DOHH2 (cell line): ENCODE measurements around the gene AIG1.

Experiments
- H3F3A ChIP-seq: fragments of 200-600 bp; sonication (generic), shearing (Covaris generic); 2 replicates; pipeline ENCODE4 v1.6.0; 2016; ENCODE audit warnings: antibody characterized with exemption, mild to moderate bottlenecking; ENCODE audit not compliant: control insufficient read depth, insufficient read depth
- H3K27ac ChIP-seq: fragments of 200-600 bp; sonication (generic); 2 replicates; pipeline ENCODE4 v1.5.1; 2014; ENCODE audit warnings: low read depth, mild to moderate bottlenecking, low read length, moderate library complexity
- H3K27me3 ChIP-seq: fragments of 200-600 bp; sonication (generic); 2 replicates; pipeline ENCODE4 v1.6.1; 2014; ENCODE audit warnings: mild to moderate bottlenecking, low read length, mixed read lengths; ENCODE audit not compliant: control insufficient read depth
- H3K36me3 ChIP-seq: fragments of 200-600 bp; sonication (generic); 2 replicates; pipeline ENCODE4 v1.6.1; 2014; ENCODE audit warnings: mild to moderate bottlenecking, low read length, moderate library complexity, mixed read lengths; ENCODE audit not compliant: control insufficient read depth
- H3K4me1 ChIP-seq: fragments of 200-600 bp; sonication (generic); 2 replicates; pipeline ENCODE4 v1.6.1; 2014; ENCODE audit warnings: mild to moderate bottlenecking, low read length, mixed read lengths; ENCODE audit not compliant: control insufficient read depth
- H3K4me2 ChIP-seq: fragments of 200-600 bp; sonication (generic); 2 replicates; pipeline ENCODE4 v1.6.0; 2014; ENCODE audit warnings: mild to moderate bottlenecking, low read length, moderate library complexity
- H3K4me3 ChIP-seq: fragments of 200-600 bp; sonication (generic); 2 replicates; pipeline ENCODE4 v1.5.1; 2014; ENCODE audit warnings: mild to moderate bottlenecking, low read length, mixed read lengths
- H3K79me2 ChIP-seq: fragments of 200-600 bp; sonication (generic); 2 replicates; pipeline ENCODE4 v1.6.1; 2014; ENCODE audit warnings: mild to moderate bottlenecking, low read length, mixed read lengths; ENCODE audit not compliant: control insufficient read depth
- H3K9me2 ChIP-seq: fragments of 200-600 bp; sonication (generic); replicated peaks from 2 replicates; pipeline ENCODE4 v1.6.1; 2014; ENCODE audit warnings: mild to moderate bottlenecking, low read length, mixed read lengths; ENCODE audit not compliant: control insufficient read depth
- H3K9me3 ChIP-seq: fragments of 200-600 bp; sonication (generic); 2 replicates; pipeline ENCODE4 v1.6.1; 2014; ENCODE audit warnings: antibody characterized with exemption, low read length, mixed read lengths; ENCODE audit not compliant: control insufficient read depth, insufficient read depth
- H4K20me1 ChIP-seq: fragments of 200-600 bp; sonication (generic); 2 replicates; pipeline ENCODE4 v1.6.0; 2014; ENCODE audit warnings: low read depth, mild to moderate bottlenecking, antibody characterized with exemption, low read length, moderate library complexity; ENCODE audit not compliant: control insufficient read depth, insufficient read depth
- CTCF ChIP-seq: fragments of 200-600 bp; sonication (generic); IDR thresholded peaks from one replicate; pipeline ENCODE4 v1.5.1; 2014; ENCODE audit warnings: antibody characterized with exemption, mild to moderate bottlenecking, low read depth, low read length; ENCODE audit not compliant: poor library complexity, severe bottlenecking
- EZH2phosphoT487 ChIP-seq: fragments of 200-600 bp; sonication (generic); IDR thresholded peaks from 2 replicates; pipeline ENCODE4 v1.6.1; 2017; ENCODE audit warnings: borderline replicate concordance, mild to moderate bottlenecking, antibody characterized with exemption, low read length, moderate library complexity, mixed read lengths

Gene AIG1

GRCh38 chr6:143370812-143371370, 310.2 kb downstream of the AIG1 start:
- no peaks in the 10 kb centered on the region for H3K9me2 ChIP-seq
- no peak overlapping the region for H3K4me3 ChIP-seq
- no peak overlapping the region for H3K27ac ChIP-seq
- H3K4me2 ChIP-seq = no peak overlapping the region
- H3K9me3 ChIP-seq = no peaks in the 10 kb centered on the region
- peaks cover 5% of the 10 kb centered on the region; the same call in 1 of the 2 replicates for H3K27me3 ChIP-seq
- no peaks in the 10 kb centered on the region for H3F3A ChIP-seq
- TF ChIP-seq CTCF (no peak), EZH2phosphoT487 (no peak)
- H3K4me1 ChIP-seq = no peaks in the 10 kb centered on the region
- H3K79me2 ChIP-seq = no peaks in the 10 kb centered on the region
- H3K36me3 ChIP-seq = no peaks in the 10 kb centered on the region
- no peaks in the 10 kb centered on the region for H4K20me1 ChIP-seq

DNA sequence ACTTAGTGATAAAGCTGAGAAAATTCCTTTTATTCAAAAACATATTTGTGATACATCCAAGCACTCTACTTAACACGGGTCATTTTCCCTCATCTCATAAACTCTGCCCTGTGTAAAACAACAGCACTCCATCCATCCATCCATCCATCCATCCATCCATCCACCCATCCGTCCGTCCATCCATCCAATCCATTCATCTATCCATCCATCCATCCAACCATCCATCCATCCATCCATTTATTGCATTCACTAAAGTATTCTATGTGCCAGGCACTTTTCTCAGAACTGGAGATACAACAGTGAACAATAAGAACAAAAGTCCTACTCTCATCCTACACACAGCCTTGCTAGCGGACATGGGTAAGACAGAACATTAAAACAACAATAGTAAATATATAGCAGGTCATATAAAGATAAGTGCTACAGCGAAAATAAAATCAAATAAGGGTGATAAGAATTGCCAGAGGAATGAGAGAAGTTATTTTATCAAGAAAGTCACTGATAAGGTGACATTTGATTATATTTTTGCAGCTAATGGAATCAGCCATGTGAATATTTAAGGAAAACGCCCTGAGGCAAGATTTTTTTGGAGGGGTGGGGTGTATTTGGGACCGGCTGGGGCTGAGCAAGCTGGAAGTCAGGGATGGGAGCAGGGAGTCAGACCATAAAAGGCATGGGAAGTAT, 311.7 kb downstream of the AIG1 start:
- no peaks in the 10 kb centered on the region for H3K4me1 ChIP-seq
- H3K36me3 ChIP-seq = no peaks in the 10 kb centered on the region
- no peaks in the 10 kb centered on the region for H3K79me2 ChIP-seq
- no peaks in the 10 kb centered on the region for H3F3A ChIP-seq
- H3K9me2 ChIP-seq = no peaks in the 10 kb centered on the region
- H3K27ac ChIP-seq = no peak overlapping the region
- H4K20me1 ChIP-seq = no peaks in the 10 kb centered on the region
- peaks cover 5% of the 10 kb centered on the region; the same call in 1 of the 2 replicates for H3K27me3 ChIP-seq
- no peak overlapping the region for H3K4me3 ChIP-seq
- no peaks in the 10 kb centered on the region for H3K9me3 ChIP-seq
- H3K4me2 ChIP-seq = no peak overlapping the region
- TF ChIP-seq EZH2phosphoT487 (no peak), CTCF (no peak)

DNA sequence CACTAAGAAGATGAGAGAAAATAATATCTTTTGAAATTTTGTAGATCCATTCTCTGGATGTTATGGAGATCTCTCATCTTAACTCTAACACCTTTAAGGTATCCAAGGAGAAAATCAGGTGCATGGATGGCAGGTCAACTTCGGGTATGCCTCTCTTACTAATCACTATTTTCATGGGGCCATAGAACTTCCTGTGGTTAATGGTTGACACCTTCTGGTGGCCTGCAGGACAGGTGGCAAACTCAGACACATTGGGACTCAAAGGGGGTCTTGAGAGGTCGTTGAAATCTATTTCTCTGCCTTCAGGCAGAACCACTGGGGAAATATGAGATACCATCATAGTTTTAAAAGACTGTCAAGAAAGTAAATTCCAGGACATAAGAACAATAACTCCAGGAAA, 313.3 kb downstream of the AIG1 start:
- no peaks in the 10 kb centered on the region for H3K79me2 ChIP-seq
- H3K4me2 ChIP-seq = no peak overlapping the region
- H3K4me1 ChIP-seq = no peaks in the 10 kb centered on the region
- H3K27ac ChIP-seq = no peak overlapping the region
- H4K20me1 ChIP-seq = no peaks in the 10 kb centered on the region
- no peaks in the 10 kb centered on the region for H3F3A ChIP-seq
- H3K27me3 ChIP-seq = peaks cover 6% of the 10 kb centered on the region; the same call in 1 of the 2 replicates
- no peaks in the 10 kb centered on the region for H3K9me3 ChIP-seq
- H3K9me2 ChIP-seq = no peaks in the 10 kb centered on the region
- H3K36me3 ChIP-seq = no peaks in the 10 kb centered on the region
- no peak for TF ChIP-seq EZH2phosphoT487
- TF ChIP-seq CTCF = no peak
- no peak overlapping the region for H3K4me3 ChIP-seq
